NCI-H2196 treated with DMSO at 0.1 percent for 48 hours (cell line): ENCODE data around the gene PRMT3.
"Not testable (repeated sequence)": the region's sequence is repeated elsewhere in the genome, so short reads cannot be mapped to it uniquely, and the experiment has no call there.

Experiments
- DNase-seq: peaks from one replicate; lab custom pipeline; 2025; ENCODE audit not compliant: unreplicated experiment; lab: John Stamatoyannopoulos, UW

PRMT3 gene

DNA sequence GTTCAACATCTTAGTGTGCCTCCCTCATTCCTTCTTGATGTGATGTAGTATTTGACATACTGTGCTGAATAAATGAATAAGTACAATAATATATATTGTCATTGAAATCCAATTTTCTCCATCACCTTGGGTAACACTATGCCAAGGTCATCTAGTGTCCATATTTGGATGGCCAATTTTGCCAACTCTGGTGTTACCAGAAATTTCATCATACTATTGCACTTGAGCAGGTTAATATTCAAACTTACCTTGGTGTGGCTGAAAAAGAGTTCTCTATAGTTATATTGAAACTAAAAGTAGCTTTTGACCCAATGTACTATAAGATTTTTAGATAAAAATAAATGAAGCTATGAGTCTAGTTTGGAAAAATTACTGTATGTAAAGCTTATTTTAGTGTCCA is 113.7 kb downstream of the PRMT3 start:
- DNase-seq = no peak

DNA sequence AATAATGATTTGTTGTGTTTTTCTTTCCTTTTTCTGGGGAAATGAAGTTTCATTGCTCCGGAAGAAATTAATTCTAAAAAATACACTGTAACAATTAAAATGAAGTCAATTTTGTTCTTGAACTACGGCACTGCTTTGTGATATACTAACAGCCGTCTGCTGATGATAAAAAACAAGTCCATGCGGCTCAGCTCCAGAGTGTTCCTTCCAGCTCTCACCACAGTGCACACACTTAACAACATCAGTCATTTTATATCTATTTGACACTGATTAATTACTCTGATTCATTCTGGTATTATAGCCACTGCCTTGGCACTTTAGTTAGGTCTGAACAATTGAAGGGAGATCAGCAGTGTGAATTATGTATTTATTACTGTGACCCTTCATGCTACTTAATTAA is 114.5 kb downstream of the PRMT3 start:
- no peak for DNase-seq

DNA sequence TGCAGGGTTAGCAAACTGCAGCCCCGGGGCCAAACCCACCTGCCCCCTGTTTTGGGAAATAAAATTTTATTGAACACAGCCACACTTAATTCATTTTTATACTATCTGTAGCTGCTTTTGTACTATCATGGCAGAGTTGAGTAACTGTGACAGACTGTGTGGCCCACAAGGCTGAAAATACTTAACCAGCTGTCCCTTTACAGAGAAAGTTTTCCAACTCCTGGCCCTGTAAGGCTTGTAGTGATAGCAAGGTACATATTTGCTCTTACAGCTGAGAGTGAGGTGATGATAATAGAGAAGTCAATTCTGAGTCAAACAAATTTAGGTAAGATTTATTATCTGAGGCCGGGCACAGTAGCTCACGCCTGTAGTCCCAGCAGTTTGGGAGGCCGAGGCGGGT is 124.5 kb downstream of the PRMT3 start:
- DNase-seq = no peak

DNA sequence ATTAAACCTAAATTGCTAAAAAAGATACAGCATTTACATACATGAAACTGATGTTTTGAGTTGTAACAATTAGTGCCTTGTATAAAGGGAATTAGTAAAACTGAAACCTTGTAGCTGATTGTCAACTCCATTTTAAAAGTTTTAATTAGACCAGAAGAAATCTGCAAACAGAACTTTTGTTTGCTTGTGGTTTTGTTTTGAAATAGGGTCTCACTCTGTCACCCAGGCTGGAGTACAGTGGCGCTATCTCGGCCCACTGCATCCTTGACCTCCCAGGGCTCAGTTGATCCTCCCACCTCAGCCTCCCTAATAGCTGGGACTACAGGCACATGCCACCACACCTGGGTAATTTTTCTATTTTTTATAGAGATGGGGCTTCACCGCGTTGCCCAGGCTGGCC is 125.4 kb downstream of the PRMT3 start:
- DNase-seq = no peak

DNA sequence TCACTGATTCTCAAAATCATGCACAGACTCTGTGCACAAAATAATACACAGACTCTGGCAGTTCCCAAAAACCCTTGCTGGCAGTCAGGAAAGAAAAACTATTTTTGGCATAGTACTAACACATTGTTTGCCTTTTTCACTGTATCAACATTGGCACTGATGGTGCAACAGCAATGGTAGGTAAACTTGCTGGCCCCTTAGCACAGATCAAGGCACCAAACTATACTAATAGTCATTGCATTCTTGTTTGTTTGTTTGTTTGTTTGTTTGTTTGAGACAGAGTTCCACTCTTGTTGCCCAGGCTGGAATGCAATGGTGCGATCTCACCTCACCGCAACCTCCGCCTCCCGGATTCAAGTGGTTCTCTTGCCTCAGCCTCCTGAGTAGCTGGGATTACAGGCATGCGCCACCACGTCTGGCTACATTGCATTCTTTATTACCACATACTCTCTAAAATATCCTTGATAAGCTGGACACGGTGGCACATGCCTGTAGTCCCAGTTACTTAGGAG is 130.9 kb downstream of the PRMT3 start:
- DNase-seq = no peak

DNA sequence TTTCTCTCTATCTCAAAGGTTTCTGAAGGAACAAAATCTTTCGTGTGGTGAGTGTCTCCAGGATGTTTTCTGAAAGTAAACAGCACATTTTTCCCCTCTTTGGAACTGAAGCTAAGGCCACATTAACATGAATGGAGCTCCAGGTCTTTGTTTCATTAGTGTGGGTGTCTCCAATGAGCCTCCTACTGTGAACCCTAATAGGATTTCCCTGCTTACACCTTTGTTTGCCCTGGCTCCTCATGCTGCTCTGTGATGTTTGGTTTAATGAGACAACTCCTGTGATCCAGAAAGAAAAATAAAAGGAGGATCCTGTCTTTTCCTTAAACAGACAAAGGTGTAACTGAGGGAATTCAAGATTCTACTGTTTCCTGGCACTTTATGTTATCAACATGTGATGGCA is 135.0 kb downstream of the PRMT3 start:
- DNase-seq = no peak

DNA sequence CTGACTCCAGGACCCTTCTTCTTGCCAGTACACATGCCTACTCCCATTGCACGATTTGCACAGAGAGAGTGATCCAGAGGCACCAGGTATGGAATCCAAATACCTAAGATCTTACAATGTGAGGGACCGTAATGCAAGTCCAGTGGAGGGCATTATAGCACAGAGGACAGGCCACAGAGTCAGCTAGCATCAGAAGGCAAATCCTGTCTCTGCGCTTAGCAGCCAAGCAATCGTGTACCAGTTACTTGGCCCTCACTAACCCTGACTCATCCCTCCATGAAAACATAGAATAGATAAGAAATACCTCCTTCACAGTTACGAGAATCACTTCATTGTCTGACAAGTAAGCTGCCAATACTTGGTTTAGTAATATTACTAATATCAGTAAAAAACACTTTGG is 142.2 kb downstream of the PRMT3 start:
- DNase-seq = no peak

DNA sequence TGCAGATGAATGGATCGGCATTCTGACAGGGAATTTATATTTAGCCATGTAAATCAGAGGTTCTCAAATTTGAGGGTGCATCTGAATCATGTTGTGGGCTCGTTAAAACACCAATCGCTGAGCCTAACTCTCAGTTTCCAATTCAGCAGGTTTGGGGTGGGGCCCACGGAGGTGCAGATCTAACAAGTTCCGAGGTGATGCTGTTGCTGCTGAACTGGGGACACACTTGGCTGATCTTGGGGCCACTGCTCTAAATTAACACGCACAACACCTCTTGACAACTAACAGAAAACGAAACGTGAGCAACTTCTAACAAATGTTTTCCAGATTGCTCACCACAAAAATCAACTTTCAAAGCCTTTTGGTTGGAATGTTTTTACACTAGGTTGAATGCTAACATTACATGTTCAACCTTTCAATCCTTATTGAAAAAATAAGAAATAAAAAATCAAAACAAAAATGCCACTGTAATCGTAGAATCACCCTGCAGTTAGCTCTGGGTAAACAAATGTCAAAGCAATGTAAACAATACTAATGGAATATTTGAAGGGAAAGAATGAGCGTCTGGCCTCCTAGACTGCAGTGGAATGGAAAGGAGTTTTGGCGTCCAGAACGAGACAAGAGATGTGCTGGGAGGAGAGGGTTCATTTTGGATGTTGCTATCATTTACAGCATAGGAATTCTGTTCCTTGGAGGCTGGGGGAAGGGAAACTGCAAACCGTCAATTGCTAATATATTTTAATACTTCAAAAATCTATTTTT is 143.6 kb downstream of the PRMT3 start:
- no peak for DNase-seq

DNA sequence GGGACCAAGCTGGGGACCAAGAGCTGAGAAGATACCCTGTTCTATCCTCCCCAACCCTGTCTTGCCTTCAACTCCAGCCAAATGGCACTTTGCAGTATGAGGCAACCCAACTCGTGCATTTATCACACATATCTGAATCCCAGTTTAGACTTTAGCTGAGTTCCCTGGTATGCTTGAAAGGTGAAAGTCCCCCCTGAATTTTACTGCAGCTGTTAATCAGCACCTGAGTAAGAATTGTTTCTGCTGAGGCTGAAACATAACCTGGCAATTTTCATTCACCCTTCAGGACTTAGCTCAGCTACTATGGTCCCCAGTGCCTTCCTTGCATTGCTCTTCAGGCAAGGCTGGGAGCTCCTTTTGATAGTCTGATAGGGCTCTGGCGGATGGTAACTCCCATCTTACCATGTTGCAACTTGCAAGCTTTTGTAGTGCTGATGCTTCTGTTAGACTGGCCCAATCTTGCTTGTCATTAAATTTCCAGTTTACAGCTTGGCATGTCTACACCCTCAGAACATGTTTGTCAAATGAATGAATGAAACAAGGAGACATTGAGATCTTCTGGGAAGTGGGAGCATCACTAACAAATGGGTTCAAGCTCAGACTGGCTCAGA is 147.9 kb downstream of the PRMT3 start:
- no peak for DNase-seq

DNA sequence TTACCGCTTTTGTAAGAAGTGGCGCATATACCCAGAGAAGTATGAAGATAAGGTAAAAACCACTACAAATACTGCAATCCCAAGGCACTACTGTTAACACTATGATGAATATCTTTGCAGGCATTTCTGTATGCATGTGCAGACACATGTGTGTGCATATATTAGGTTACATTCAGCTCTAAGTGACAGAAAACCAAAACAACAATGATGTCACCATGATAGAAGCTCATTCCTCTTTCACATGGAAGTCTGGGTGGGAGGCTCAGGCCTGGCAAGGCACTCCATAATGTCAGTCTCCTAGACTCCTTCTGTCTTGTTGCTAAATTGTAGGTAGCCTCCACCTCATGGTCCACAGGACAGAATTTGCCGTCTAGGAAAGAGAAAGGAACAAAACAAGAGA is 148.8 kb downstream of the PRMT3 start:
- no peak for DNase-seq

DNA sequence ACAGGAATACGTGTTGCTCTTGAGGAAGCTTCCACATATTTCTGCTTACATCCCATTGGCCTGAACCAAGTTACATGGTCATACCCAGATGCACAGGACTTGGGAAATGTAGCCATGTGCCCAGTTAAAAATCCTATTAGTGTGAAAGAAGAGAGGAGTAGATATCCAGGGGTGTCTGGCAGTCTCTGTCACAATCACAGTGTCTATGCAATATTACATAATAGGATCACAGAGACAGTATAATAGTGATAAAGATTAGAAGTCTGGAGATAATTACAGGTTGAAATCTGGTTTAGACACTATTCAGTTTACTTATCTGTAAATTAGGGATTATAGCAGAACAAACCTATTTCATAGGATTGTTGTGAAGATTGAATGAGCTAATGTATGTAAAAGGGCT is 149.3 kb downstream of the PRMT3 start:
- DNase-seq = no peak

DNA sequence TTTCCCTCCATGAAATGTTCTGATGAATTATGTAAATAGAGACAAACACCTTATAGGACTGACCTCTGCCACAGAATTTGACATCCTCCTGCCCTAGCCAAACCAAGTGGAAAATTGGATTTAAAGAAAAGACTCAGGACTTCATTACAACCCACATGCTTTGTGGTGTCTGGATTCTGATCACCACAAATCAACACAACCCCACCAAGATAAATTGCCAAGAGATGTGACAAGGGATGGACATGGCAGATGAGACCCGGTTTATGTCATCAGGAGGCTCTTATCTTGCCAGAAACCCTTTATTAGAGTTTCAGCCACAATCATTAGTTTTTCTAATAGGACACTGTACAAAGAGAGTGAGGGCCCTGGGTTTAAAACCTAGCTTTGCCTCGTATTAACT is 154.0 kb downstream of the PRMT3 start:
- no peak for DNase-seq

DNA sequence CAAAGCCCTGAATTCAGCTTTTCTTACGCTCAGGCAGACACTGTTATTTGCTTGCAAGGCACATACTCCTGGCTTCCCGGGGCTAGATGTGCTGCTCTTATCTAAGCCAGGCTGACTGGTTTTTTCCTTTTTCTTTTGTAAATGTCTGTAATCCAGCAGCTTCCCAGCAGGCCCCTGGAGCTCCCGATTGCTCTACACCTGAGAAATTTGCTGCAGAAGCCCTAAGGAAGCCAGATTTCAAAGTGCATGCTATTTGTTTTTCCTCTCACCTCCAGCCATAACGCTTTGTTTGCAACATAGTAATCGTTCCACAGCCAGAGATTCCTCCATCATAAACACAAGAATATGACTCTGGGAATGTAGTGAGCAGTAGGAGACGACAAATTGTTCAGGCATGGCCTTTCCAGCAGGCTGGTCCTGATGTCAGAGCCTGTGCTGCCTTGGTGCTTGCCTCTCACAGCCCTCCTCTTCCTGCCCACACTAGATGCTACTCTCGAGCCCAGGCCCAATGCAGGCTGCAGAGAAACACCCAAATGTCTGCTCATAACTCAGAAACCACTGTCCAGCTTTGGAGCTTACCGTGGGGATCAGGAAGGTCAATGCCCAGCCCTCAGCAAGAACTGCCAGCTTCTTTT is 157.2 kb downstream of the PRMT3 start:
- no peak for DNase-seq

DNA sequence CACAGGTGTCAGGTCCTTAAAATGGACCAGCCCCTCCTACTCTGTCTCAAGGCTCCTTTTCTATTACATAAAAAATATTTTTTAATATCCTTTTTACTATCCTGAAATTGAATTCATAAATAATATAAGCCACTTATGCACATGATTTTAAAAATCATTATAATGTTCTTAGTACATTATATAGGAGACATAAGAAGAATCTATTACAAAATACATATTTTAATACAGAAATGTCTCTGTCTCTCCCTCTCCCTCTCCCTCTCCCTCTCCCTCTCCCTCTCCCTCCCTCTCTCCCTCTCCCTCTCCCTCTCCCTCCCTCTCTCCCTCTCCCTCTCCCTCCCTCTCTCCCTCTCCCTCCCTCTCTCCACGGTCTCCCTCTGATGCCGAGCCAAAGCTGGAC is 159.9 kb downstream of the PRMT3 start:
- DNase-seq = no peak

DNA sequence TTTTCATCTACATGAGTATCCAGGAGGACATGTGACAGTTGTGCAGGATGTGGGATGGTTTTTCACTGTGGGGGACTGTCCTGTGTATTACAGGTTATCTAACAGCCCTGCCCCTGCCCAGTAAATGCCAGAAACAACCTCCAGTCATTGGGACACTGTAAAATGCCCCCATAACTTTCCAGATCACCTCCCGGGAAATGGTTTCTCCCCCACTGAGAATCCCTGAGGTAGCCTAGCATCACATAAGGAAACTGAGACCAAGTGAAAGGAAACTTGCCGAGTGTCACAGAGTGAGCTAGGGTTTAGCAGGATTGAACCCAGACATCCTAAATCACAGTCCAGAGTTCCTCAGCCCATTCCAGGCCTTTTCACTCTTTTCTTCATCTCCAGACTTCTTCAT is 163.6 kb downstream of the PRMT3 start:
- no peak for DNase-seq

DNA sequence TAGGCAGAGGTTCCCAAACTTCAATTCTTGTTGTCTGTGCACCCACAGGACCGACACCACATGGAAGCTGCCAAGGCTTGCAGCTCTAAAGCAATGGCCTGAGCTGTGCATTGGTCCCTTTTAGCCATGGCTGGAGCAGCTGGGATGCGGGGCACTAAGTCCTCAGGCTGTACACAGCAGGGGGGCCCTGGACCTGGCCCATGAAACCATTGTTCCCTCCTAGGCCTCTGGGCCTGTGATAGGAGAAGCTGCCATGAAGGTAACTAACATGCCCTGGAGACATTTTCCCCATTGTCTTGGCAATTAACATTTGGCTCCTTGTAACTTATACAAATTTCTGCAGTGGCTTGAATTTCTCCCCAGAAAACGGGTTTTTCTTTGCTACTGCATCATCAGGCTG is 168.3 kb downstream of the PRMT3 start:
- DNase-seq = no peak

DNA sequence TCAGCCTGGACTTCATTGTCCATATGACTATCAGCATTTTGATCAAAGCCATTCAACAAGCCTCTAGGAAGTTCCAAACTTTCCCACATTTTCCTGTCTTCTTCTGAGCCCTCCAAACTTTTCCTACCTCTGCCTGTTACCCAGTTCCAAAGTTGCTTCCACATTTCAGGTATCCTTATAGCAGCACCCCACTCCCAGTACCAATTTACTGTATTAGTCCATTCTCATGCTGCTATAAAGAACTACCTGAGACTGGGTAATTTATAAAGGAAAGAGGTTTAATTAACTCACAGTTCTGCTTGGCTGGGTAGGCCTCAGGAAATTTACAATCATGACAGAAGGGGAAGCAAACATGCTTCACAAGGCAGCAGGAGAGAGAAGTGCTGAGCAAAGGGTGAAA is 168.9 kb downstream of the PRMT3 start:
- not testable (repeated sequence) for DNase-seq

DNA sequence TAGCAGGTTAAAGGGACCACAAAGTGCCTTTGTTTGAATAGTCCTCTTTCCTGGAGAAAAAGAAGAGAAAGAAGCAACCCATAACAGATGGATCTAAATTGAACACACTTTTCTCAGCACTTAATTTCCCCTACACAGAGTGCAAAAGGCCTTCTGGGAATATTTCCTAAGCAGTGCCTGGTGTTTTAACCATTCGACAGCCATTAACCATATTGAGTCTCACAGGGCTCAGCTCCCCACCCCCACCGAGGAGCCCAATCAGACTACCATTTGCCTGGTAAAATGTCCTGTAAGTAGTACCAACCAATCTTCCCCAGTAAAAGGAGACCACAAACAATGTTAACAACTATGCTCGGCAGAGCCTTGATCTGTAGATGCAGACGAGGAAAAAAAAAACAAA is 171.2 kb downstream of the PRMT3 start:
- DNase-seq = no peak
